GM13977 (cell line): ENCODE measurements around the gene USP37.

ENCODE experiments used
- DNase-seq: peaks from one replicate; pipeline ENCODE4 v3.0.0; 2012; ENCODE audit warnings: low spot score
- CTCF ChIP-seq: IDR thresholded peaks from 2 replicates; pipeline ENCODE4 v1.5.1; 2012; ENCODE audit warnings: mild to moderate bottlenecking, control low read depth; ENCODE audit not compliant: insufficient read depth; ENCODE audit errors: extremely low read depth, missing control alignments
- in situ Hi-C: fragments of 300-500 bp; cut with MboI; formaldehyde crosslinking; loops from one replicate; pipeline ENCODE4 v1.12.0; 2022; ENCODE audit warnings: low sequenced_read_pairs, low pct_unique_long_range_greater_than_20kb, mixed read lengths, inconsistent platforms; ENCODE audit not compliant: unreplicated experiment

The USP37 gene

GRCh38 chr2:218448934-218449333, 119.2 kb downstream of the USP37 start:
- in situ Hi-C loops: no loop called here
- DNase-seq: no peak
- no peak for TF ChIP-seq CTCF

GRCh38 chr2:218447072-218447471, 121.1 kb downstream of the USP37 start:
- TF ChIP-seq CTCF: no peak
- no peak for DNase-seq
- in situ Hi-C loops: no loop called here

GRCh38 chr2:218446547-218446946, 121.6 kb downstream of the USP37 start:
- in situ Hi-C loops: no loop called here
- no peak for TF ChIP-seq CTCF
- DNase-seq: no peak

- TF ChIP-seq CTCF: no peak
- in situ Hi-C loops: no loop called here
- no peak for DNase-seq
Observed at GRCh38 chr2:218445602-218446001, 122.5 kb downstream of the USP37 start.

- no peak for DNase-seq
- no peak for TF ChIP-seq CTCF
- in situ Hi-C loops: no loop called here
Observed at GRCh38 chr2:218444692-218445357, 123.3 kb downstream of the USP37 start.

- in situ Hi-C loops: no loop called here
- no peak for DNase-seq
- TF ChIP-seq CTCF: no peak
Observed at GRCh38 chr2:218438596-218438995, 129.6 kb downstream of the USP37 start.
